Osteocyte (in vitro differentiated cells): Measurements from ENCODE around the gene CMTM7. TPM values are rescaled to one million over a fixed set of nuclear protein-coding genes. Genes with fewer than 3 reads are reported as not detected.

Source experiments
- DNase-seq: peaks from one replicate; pipeline ENCODE4 v3.0.0; 2021; ENCODE audit warnings: mixed read lengths; ENCODE audit not compliant: unreplicated experiment; ENCODE audit errors: extremely low spot score
- H3K27ac Mint-ChIP-seq: one replicate; pipeline ENCODE4 v1.8.0; 2021; ENCODE audit warnings: mild to moderate bottlenecking, mixed read lengths; ENCODE audit not compliant: unreplicated experiment
- H3K27me3 Mint-ChIP-seq: one replicate; pipeline ENCODE4 v1.8.0; 2021; ENCODE audit warnings: mixed read lengths; ENCODE audit not compliant: unreplicated experiment
- H3K36me3 Mint-ChIP-seq: one replicate; pipeline ENCODE4 v1.8.0; 2021; ENCODE audit warnings: mixed read lengths; ENCODE audit not compliant: unreplicated experiment
- H3K4me1 Mint-ChIP-seq: one replicate; pipeline ENCODE4 v1.8.0; 2021; ENCODE audit warnings: mixed read lengths; ENCODE audit not compliant: unreplicated experiment
- H3K4me3 Mint-ChIP-seq: one replicate; pipeline ENCODE4 v1.8.0; 2021; ENCODE audit warnings: mild to moderate bottlenecking, moderate library complexity, mixed read lengths; ENCODE audit not compliant: unreplicated experiment
- H3K9me3 Mint-ChIP-seq: one replicate; pipeline ENCODE4 v1.8.0; 2021; ENCODE audit warnings: mixed read lengths; ENCODE audit not compliant: unreplicated experiment
- total RNA-seq: library from RNA; stranded (reverse); gene quantifications from 2 replicates; pipeline ENCODE4 v1.2.1, GENCODE V29; 2021
- TF ChIP-seq, protein P1 (sequence below): fragments of 200-600 bp; sonication (generic); IDR thresholded peaks from 2 replicates; pipeline ENCODE4 v1.5.0; 2021; ENCODE audit warnings: antibody characterized with exemption, mild to moderate bottlenecking, moderate library complexity

CMTM7 gene
- total RNA-seq, 1 donor from 2014 or later: 17.8 TPM

DNA sequence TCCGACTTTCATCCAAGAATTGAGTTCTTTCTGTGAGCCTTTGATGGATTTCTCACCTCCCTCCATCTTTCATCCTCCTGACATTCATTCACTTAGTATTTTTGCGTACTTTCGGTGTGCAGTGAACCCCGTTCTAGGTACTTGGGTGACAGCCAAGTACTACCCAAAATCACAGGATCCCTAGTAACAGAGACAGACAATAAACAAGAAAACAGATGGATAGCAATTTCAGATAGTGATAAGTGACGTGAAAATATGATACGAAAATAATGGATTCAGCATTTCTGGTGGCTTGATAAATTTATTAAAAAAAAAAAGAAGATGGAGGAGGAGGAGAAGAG lies 111.3 kb downstream of the CMTM7 start:
- Mint-ChIP-seq H3K9me3 (no peaks in the 10 kb centered on the region), H3K27me3 (no peaks in the 10 kb centered on the region), H3K36me3 (peaks cover 4% of the 10 kb centered on the region), H3K27ac (peak overlapping the region; percentile 98), H3K4me3 (peak overlapping the region; percentile 94), H3K4me1 (peaks cover 27% of the 10 kb centered on the region)
- DNase-seq: no peak
- TF ChIP-seq, protein P1, sequence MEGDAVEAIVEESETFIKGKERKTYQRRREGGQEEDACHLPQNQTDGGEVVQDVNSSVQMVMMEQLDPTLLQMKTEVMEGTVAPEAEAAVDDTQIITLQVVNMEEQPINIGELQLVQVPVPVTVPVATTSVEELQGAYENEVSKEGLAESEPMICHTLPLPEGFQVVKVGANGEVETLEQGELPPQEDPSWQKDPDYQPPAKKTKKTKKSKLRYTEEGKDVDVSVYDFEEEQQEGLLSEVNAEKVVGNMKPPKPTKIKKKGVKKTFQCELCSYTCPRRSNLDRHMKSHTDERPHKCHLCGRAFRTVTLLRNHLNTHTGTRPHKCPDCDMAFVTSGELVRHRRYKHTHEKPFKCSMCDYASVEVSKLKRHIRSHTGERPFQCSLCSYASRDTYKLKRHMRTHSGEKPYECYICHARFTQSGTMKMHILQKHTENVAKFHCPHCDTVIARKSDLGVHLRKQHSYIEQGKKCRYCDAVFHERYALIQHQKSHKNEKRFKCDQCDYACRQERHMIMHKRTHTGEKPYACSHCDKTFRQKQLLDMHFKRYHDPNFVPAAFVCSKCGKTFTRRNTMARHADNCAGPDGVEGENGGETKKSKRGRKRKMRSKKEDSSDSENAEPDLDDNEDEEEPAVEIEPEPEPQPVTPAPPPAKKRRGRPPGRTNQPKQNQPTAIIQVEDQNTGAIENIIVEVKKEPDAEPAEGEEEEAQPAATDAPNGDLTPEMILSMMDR: no peak

Other genes with a start within 250 kb of the CMTM7 start
- 4.3 and 5.1 TPM in 2 replicates for gene CMTM8, start 153.2 kb upstream of the CMTM7 start, total RNA-seq
- gene CMTM6, start 111.0 kb downstream of the CMTM7 start, total RNA-seq: 60.4 and 61.5 TPM in 2 replicates
- gene DYNC1LI1, start 179.0 kb downstream of the CMTM7 start, total RNA-seq: 58.8 and 64.3 TPM in 2 replicates